Colonic mucosa (tissue), 4 donors: ENCODE measurements around the gene DENND1A. TPM values are rescaled to one million over a fixed set of nuclear protein-coding genes. Genes with fewer than 3 reads are reported as not detected.

Experiments used
- DNase-seq: peaks from one replicate; pipeline ENCODE4 v3.0.0-alpha.2; 2020
- H3K27ac ChIP-seq: fragments of 200-600 bp; one replicate; pipeline ENCODE4 v1.8.0; 2021
- H3K27me3 ChIP-seq: fragments of 200-600 bp; one replicate; pipeline ENCODE4 v1.8.0; 2021
- H3K36me3 ChIP-seq: fragments of 200-600 bp; one replicate; pipeline ENCODE4 v1.8.0; 2021
- H3K4me1 ChIP-seq: fragments of 200-600 bp; one replicate; pipeline ENCODE4 v1.8.0; 2021; ENCODE audit warnings: mild to moderate bottlenecking
- H3K4me3 ChIP-seq: fragments of 200-600 bp; one replicate; pipeline ENCODE4 v1.8.0; 2021
- H3K9ac ChIP-seq, 2 donors: one replicate each; pipeline ENCODE4 v1.7.0; 2013; ENCODE audit warnings: control low read depth in 2 of 2, low read depth in 2 of 2, low read length in 2 of 2
- H3K9me3 ChIP-seq: fragments of 200-600 bp; one replicate; pipeline ENCODE4 v1.8.0; 2021
- intact Hi-C: fragments of 100-400 bp; cut with DNase I; formaldehyde crosslinking; loops from one replicate; pipeline ENCODE4 v1.14.1; 2022
- total RNA-seq, 2 donors: library from RNA; stranded (reverse); fragmentation: NEBNext Ultra II Directional in 1 of 2; extraction: Animal tissue kit (Norgen Biotek cat#: 25700) in 1 of 2; gene quantifications; one replicate each; pipeline ENCODE4 v1.2.1, GENCODE V29; 2021
- TF ChIP-seq, protein P1 (sequence below): fragments of 200-600 bp; IDR thresholded peaks from one replicate; pipeline ENCODE4 v1.8.0; 2022; ENCODE audit warnings: antibody characterized with exemption, mild to moderate bottlenecking
- donor health status: healthy.
- donor health status: DM: no; HTN: no; CAD: no.
- donor health status: DM: no; HTN: no; CAD: no.

Gene DENND1A
- total RNA-seq, 2 donors from 2014 or later: 34.3 to 39.9 TPM

DNA sequence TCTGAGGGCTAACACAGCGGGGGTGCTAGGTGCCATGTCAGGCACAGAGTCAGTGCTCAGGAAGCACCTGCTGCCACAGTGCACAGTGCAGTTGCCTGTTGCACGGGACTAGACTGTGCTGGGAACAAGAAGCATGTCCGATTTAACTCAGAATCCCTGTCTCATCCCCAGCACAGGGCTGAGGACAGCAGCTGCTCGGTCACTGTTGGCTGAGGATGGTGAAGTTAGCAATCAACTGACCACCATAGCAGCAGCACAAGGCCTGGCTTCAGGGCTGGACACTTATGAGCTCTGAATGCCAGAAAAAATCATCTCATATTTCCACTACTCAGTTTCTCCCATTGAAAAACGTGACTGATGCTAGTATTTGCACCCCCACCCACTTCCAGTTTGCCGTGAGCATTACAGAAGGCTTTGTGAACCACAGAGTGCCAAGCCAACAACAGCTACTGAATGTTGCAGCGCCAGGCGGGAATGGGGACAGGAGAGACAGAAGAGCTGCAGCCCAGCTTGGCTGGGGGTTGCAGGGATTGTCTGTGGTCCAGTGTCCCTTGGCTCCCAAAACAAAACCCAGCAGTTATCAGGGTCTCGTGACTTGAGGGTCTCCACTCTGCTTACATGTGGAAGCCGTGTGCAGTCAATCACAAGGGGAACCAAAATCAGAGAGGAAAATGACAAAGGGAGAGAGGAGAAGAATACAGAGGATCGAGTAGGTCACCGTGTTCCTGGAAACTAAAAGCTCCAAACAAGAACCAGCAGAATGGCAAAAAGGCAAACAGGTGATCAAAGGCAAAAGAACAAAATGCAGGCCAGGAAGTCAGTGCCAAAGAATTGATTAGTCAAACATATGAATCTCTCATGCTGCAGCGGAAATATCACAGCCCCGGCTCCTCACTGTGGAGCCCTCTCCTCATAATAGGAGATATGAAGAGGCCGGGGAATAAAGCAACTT is 418.3 kb downstream of the DENND1A start:
- TF ChIP-seq, protein P1, sequence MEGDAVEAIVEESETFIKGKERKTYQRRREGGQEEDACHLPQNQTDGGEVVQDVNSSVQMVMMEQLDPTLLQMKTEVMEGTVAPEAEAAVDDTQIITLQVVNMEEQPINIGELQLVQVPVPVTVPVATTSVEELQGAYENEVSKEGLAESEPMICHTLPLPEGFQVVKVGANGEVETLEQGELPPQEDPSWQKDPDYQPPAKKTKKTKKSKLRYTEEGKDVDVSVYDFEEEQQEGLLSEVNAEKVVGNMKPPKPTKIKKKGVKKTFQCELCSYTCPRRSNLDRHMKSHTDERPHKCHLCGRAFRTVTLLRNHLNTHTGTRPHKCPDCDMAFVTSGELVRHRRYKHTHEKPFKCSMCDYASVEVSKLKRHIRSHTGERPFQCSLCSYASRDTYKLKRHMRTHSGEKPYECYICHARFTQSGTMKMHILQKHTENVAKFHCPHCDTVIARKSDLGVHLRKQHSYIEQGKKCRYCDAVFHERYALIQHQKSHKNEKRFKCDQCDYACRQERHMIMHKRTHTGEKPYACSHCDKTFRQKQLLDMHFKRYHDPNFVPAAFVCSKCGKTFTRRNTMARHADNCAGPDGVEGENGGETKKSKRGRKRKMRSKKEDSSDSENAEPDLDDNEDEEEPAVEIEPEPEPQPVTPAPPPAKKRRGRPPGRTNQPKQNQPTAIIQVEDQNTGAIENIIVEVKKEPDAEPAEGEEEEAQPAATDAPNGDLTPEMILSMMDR: no peak
- no peaks in the 10 kb centered on the region for H3K27me3 ChIP-seq
- H3K4me1 ChIP-seq: no peaks in the 10 kb centered on the region
- no peak overlapping the region for H3K4me3 ChIP-seq
- intact Hi-C loops: loop anchor here (10.0 kb wide), 1 partner anchor 107 kb away; no protein-coding TSS in a partner anchor
- no peaks in the 10 kb centered on the region for H3K9me3 ChIP-seq
- no peak overlapping the region for H3K27ac ChIP-seq
- H3K9ac ChIP-seq: no peak overlapping the region
- H3K36me3 ChIP-seq: no peaks in the 10 kb centered on the region
- DNase-seq: no peak

DNA sequence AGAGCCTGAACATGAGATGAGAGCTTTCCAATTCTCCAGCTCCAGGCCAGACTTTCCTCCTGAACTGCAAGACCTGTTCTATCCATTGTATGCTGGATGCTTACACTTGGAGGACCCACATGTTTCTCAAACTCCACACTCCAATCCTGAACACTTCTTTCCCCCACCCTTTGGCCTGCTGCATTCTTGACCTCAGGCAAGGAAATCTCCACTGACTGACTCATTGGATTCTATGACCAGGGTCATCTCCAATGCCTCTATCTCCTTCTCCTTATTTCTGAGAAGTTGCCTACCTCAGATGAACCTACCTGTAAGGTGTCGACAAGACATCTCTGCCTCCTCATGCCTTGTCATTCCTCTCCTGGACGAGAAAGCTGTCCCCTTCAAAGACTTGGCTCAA is 420.3 kb downstream of the DENND1A start:
- Histone ChIP-seq H3K4me1 (no peaks in the 10 kb centered on the region), H3K36me3 (no peaks in the 10 kb centered on the region), H3K27me3 (no peaks in the 10 kb centered on the region), H3K4me3 (no peak overlapping the region), H3K9me3 (no peaks in the 10 kb centered on the region), H3K27ac (no peak overlapping the region), H3K9ac (no peak overlapping the region)
- DNase-seq: no peak
- intact Hi-C loops: loop anchor here (10.0 kb wide), 1 partner anchor 105 kb away; no protein-coding TSS in a partner anchor
- TF ChIP-seq, protein P1: no peak

DNA sequence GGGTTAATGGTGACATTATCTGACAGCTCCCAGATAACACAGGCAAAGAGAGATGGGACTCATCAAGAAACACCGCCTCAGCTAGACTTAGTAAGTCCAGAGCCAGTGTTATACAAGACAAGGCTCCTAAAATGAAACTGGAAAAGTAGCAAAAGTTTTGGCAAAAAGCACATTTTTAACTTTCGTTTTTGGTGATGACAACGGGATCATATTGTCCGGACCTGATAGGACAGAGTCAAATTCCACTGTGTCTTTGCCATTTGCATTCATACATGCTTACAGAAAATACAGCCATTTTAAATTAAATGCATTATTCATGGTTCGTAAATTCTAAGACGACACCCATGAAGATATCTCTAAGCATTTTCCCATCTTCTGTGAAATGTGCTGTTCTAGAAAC is 421.9 kb downstream of the DENND1A start:
- TF ChIP-seq, protein P1: no peak
- Histone ChIP-seq H3K9ac (no peak overlapping the region), H3K4me1 (no peaks in the 10 kb centered on the region), H3K36me3 (no peaks in the 10 kb centered on the region), H3K4me3 (no peak overlapping the region), H3K27me3 (no peaks in the 10 kb centered on the region), H3K9me3 (no peaks in the 10 kb centered on the region), H3K27ac (no peak overlapping the region)
- no peak for DNase-seq
- intact Hi-C loops: no loop called here

DNA sequence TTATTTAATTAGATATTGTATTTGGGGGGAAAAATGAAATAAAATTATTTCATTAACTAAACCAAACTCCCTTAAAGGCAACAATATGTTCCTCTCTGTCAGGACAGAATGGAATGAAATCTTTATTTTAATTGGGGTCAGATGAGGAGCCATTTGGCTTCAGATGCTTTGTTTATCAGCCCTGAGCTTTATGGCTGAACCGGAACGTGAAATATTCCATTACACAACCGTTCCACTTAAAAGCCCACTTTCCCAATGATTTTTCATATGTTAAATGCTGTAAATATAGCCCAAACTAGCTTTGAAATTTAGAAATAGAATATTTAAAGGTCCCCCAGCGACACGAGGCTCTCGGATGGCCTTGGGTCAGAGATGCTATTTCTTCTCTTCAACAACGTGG is 424.4 kb downstream of the DENND1A start:
- Histone ChIP-seq H3K4me3 (no peak overlapping the region), H3K9ac (no peak overlapping the region), H3K36me3 (no peaks in the 10 kb centered on the region), H3K9me3 (no peaks in the 10 kb centered on the region), H3K27me3 (no peaks in the 10 kb centered on the region), H3K4me1 (no peaks in the 10 kb centered on the region), H3K27ac (no peak overlapping the region)
- intact Hi-C loops: no loop called here
- DNase-seq: no peak
- TF ChIP-seq, protein P1: no peak

DNA sequence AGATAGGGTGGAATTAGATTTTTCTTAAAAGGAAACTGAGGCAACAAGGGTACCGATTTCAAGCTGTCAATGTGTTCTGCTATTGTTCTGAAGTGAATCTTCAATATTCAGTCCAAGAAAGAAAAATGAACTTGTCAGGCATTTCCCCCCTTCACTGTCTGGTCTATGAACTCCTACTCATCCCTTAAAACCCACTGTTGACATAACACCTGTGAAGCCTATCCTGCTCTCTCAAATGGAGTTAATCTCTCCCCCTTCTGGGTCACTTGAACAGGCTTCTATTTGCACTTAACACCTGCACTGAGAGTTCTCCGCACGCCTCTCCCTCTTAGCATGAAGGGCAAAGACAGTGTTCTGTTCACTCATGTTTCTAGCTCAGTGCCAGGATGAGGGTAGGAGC is 429.6 kb downstream of the DENND1A start:
- Histone ChIP-seq H3K9me3 (no peaks in the 10 kb centered on the region), H3K27ac (no peak overlapping the region), H3K27me3 (no peaks in the 10 kb centered on the region), H3K36me3 (no peaks in the 10 kb centered on the region), H3K4me1 (no peaks in the 10 kb centered on the region), H3K4me3 (no peak overlapping the region), H3K9ac (no peak overlapping the region)
- no peak for DNase-seq
- intact Hi-C loops: no loop called here
- TF ChIP-seq, protein P1: no peak
